Glutamatergic neuron (in vitro differentiated cells): ENCODE data around the gene CKAP2L. TPM values are rescaled to one million over a fixed set of nuclear protein-coding genes. Genes with fewer than 3 reads are reported as not detected.

Source experiments
- DNase-seq: peaks from one replicate; pipeline ENCODE4 v3.0.0; 2022
- H3K27ac Mint-ChIP-seq: one replicate; pipeline ENCODE4 v1.8.0; 2020; ENCODE audit warnings: mild to moderate bottlenecking, mixed read lengths, inconsistent platforms; ENCODE audit not compliant: unreplicated experiment
- H3K27me3 Mint-ChIP-seq: one replicate; pipeline ENCODE4 v1.8.0; 2020; ENCODE audit warnings: mild to moderate bottlenecking, moderate library complexity, mixed read lengths, inconsistent platforms; ENCODE audit not compliant: unreplicated experiment
- H3K36me3 Mint-ChIP-seq: one replicate; pipeline ENCODE4 v1.8.0; 2020; ENCODE audit warnings: mild to moderate bottlenecking, mixed read lengths, inconsistent platforms; ENCODE audit not compliant: unreplicated experiment
- H3K4me1 Mint-ChIP-seq: one replicate; pipeline ENCODE4 v1.8.0; 2020; ENCODE audit warnings: mild to moderate bottlenecking, low read depth, mixed read lengths, inconsistent platforms; ENCODE audit not compliant: unreplicated experiment
- H3K4me3 Mint-ChIP-seq: one replicate; pipeline ENCODE4 v1.8.0; 2020; ENCODE audit warnings: mild to moderate bottlenecking, mixed read lengths, inconsistent platforms; ENCODE audit not compliant: unreplicated experiment
- H3K9me3 Mint-ChIP-seq: one replicate; pipeline ENCODE4 v1.8.0; 2020; ENCODE audit warnings: mild to moderate bottlenecking, moderate library complexity, mixed read lengths, inconsistent platforms; ENCODE audit not compliant: unreplicated experiment
- total RNA-seq: library from RNA; stranded (reverse); fragmentation: NEBNext Ultra II Directional; extraction: Animal tissue kit (Norgen Biotek cat#: 25700); gene quantifications from one replicate; pipeline ENCODE4 v1.2.1, GENCODE V29; 2021; ENCODE audit not compliant: unreplicated experiment
- TF ChIP-seq, protein P1 (sequence below): fragments of 200-600 bp; sonication (generic); IDR thresholded peaks from one replicate; pipeline ENCODE4 v1.5.0; 2021; ENCODE audit not compliant: partially characterized antibody, unreplicated experiment

Gene CKAP2L
- total RNA-seq, 1 donor from 2014 or later: 3.3 TPM

DNA sequence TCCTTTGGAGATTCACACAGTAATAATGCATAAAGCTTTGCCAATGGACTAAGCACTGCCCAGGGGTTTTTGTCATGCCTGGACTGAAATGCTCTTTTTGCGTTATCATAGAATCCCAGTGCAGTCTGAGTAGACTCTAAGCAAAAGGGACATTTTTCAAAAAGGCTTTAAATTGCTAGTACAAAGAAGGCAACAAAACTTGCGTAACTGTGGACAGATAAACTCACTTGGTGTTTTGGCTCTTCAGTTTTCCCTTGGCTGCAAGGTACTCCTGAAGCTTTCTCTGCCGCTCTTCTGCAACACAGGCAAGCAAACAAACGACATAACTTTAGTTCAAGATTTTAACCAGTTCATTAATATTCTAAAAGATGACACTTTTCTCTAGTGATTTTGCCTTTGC, 2.1 kb downstream of the CKAP2L start:
- H3K4me1 Mint-ChIP-seq: no peaks in the 10 kb centered on the region
- no peak overlapping the region for H3K4me3 Mint-ChIP-seq
- H3K36me3 Mint-ChIP-seq: no peaks in the 10 kb centered on the region
- H3K9me3 Mint-ChIP-seq: no peaks in the 10 kb centered on the region
- H3K27me3 Mint-ChIP-seq: no peaks in the 10 kb centered on the region
- TF ChIP-seq, protein P1, sequence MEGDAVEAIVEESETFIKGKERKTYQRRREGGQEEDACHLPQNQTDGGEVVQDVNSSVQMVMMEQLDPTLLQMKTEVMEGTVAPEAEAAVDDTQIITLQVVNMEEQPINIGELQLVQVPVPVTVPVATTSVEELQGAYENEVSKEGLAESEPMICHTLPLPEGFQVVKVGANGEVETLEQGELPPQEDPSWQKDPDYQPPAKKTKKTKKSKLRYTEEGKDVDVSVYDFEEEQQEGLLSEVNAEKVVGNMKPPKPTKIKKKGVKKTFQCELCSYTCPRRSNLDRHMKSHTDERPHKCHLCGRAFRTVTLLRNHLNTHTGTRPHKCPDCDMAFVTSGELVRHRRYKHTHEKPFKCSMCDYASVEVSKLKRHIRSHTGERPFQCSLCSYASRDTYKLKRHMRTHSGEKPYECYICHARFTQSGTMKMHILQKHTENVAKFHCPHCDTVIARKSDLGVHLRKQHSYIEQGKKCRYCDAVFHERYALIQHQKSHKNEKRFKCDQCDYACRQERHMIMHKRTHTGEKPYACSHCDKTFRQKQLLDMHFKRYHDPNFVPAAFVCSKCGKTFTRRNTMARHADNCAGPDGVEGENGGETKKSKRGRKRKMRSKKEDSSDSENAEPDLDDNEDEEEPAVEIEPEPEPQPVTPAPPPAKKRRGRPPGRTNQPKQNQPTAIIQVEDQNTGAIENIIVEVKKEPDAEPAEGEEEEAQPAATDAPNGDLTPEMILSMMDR: no peak
- no peak for DNase-seq
- H3K27ac Mint-ChIP-seq: no peak overlapping the region

DNA sequence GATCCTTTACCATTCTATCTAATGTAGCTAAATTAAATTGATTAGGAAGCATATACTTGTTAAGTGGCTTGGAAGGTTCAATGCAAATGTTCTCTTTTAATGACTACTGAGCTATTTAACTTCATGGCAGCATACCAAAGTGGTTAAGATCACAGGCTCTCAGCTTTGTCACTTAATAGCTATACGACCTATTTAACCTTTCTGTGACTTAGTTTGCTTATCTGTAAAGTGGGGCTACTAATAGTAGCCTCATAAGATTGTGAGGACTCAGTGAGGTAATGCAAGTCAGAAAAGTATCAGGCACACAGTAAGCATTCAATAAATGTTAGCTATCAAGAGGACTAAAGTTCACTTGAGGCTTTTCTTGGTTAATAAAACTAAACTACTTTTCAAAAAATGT, 4.3 kb downstream of the CKAP2L start:
- no peak overlapping the region for H3K4me3 Mint-ChIP-seq
- TF ChIP-seq, protein P1: no peak

DNA sequence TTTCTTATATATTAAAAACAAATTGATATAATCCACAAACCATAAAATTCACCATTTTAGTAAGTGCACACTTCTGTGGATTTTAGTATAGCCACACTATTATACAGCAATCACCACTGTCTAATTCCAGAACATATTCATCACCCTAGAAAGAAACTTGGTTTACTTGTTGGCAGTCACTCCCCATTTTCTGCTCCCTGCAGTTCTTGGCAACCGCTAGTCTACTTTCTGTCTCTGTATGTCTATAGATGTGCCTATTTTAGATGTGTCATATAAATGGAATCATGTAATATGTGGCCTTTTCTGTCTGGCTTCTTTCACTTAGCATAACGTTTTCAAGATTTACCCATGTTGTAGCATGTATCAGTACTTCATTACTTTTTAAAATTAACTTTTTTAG, 5.7 kb downstream of the CKAP2L start:
- no peaks in the 10 kb centered on the region for H3K27me3 Mint-ChIP-seq
- no peak overlapping the region for H3K4me3 Mint-ChIP-seq
- H3K9me3 Mint-ChIP-seq: no peaks in the 10 kb centered on the region
- H3K4me1 Mint-ChIP-seq: no peaks in the 10 kb centered on the region
- no peak overlapping the region for H3K27ac Mint-ChIP-seq
- TF ChIP-seq, protein P1: no peak
- no peaks in the 10 kb centered on the region for H3K36me3 Mint-ChIP-seq
- DNase-seq: no peak

More for the DNA sequence above, 4.3 kb downstream of the CKAP2L start:
- no peak for DNase-seq
- H3K27ac Mint-ChIP-seq: no peak overlapping the region
- H3K27me3 Mint-ChIP-seq: no peaks in the 10 kb centered on the region
- H3K9me3 Mint-ChIP-seq: no peaks in the 10 kb centered on the region
- H3K4me1 Mint-ChIP-seq: no peaks in the 10 kb centered on the region
- no peaks in the 10 kb centered on the region for H3K36me3 Mint-ChIP-seq

DNA sequence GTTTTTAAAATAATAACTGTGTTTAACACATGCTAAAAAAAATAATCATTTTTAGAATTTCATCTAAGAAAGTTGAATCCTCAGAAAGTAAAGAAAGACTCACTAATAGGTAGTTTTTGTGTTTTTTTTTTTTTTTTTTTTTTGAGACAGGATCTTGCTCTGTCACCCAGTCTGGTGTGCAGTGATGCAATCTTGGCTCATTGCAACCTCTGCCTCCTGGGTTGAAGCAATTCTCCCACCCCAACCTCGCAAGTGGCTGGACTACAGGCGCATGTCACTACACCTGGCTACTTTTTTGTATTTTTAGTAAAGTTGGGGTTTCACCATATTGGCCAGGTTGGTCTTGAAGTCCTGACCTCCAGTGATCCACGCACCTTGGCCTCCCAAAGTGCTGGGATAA, 7.1 kb downstream of the CKAP2L start:
- Mint-ChIP-seq H3K9me3 (no peaks in the 10 kb centered on the region), H3K27ac (no peak overlapping the region), H3K4me1 (no peaks in the 10 kb centered on the region), H3K4me3 (no peak overlapping the region), H3K36me3 (no peaks in the 10 kb centered on the region), H3K27me3 (no peaks in the 10 kb centered on the region)
- no peak for DNase-seq
- TF ChIP-seq, protein P1: no peak

DNA sequence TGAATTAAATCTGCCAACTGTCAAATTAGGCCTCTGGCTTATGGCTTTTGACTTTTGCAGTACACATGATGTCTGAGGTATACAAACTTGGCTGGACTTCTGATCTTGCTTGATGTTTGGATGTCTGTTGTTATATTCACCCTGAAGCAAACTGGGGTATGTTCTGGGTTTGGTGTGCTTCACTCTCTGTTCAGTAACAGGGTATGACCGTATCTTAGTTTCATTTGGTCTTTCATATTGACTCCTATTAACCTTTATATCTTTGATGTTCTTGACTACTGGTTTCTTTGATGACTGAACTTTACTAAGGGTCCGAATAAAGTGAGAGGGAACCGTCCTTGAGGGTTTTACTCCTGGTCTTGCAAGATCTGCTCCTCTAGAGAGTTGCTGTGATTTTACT, 8.2 kb downstream of the CKAP2L start:
- no peak overlapping the region for H3K4me3 Mint-ChIP-seq
- no peak overlapping the region for H3K27ac Mint-ChIP-seq
- H3K9me3 Mint-ChIP-seq: no peaks in the 10 kb centered on the region
- TF ChIP-seq, protein P1: no peak
- no peaks in the 10 kb centered on the region for H3K4me1 Mint-ChIP-seq
- no peaks in the 10 kb centered on the region for H3K27me3 Mint-ChIP-seq
- no peak for DNase-seq
- no peaks in the 10 kb centered on the region for H3K36me3 Mint-ChIP-seq
